Thyroid gland (tissue), 4 donors: ENCODE data around the gene NRIP1. TPM values are rescaled to one million over a fixed set of nuclear protein-coding genes. Genes with fewer than 3 reads are reported as not detected.

Experiments
- DNase-seq, 2 donors: peaks; one replicate each; pipeline ENCODE4 v3.0.0-alpha.2; 2019
- H3K27ac ChIP-seq, 3 donors: fragments of 200-600 bp; sonication (generic); 1 replicate in 2 of 3; 2 replicates in 1 of 3; pipeline ENCODE4 v1.5.1; 2016 to 2019; ENCODE audit warnings: mild to moderate bottlenecking in 1 of 3, moderate library complexity in 1 of 3
- H3K27me3 ChIP-seq: fragments of 200-600 bp; sonication (generic); one replicate; pipeline ENCODE4 v1.5.1; 2019
- H3K36me3 ChIP-seq, 2 donors: fragments of 200-600 bp; sonication (generic); one replicate each; pipeline ENCODE4 v1.5.1; 2016 to 2019
- H3K4me1 ChIP-seq, 2 donors: fragments of 200-600 bp; sonication (generic); one replicate each; pipeline ENCODE4 v1.5.1; 2017 to 2019
- H3K4me3 ChIP-seq, 3 donors: fragments of 200-600 bp; sonication (generic); replicated peaks in 1 of 3; 1 replicate in 2 of 3; 2 replicates in 1 of 3; pipeline ENCODE4 v1.5.1; 2016; ENCODE audit warnings: mild to moderate bottlenecking in 1 of 3
- H3K9me3 ChIP-seq: fragments of 200-600 bp; sonication (generic); one replicate; pipeline ENCODE4 v1.5.1; 2017
- CTCF ChIP-seq, 6 experiments: fragments of 200-600 bp in 3 of 6; fragments of 450-650 bp in 3 of 6; sonication (generic) in 3 of 6; IDR thresholded peaks; one replicate each; pipeline ENCODE4 v1.5.1; 2016 to 2019; ENCODE audit warnings: antibody characterized with exemption in 6 of 6, mild to moderate bottlenecking in 2 of 6, inconsistent platforms in 1 of 6, moderate library complexity in 1 of 6
- POLR2A ChIP-seq, 2 donors: fragments of 450-650 bp; IDR thresholded peaks; one replicate each; pipeline ENCODE4 v1.6.1; 2017; ENCODE audit warnings: antibody characterized with exemption in 2 of 2, mild to moderate bottlenecking in 2 of 2, moderate library complexity in 1 of 2
- WGBS, 2 donors: methylation state at CpG; one replicate each; pipeline ENCODE4 v1.1.5; 2017; 5-methylcytosine and 5-hydroxymethylcytosine counted together
- intact Hi-C: fragments of 100-400 bp; cut with DNase I; formaldehyde crosslinking; loops from one replicate; pipeline ENCODE4 v1.15.1; 2023
- total RNA-seq, 4 donors: library from RNA; depleted of rRNA; stranded (reverse); fragments of >200 nt; gene quantifications; one replicate each; pipeline ENCODE4 v1.2.3, GENCODE V29; 2016

The NRIP1 gene
- total RNA-seq, 4 donors from 2014 or later, result 19.4 to 37.5 (median 28.2) TPM

- no peaks in the 10 kb centered on the region for H3K36me3 ChIP-seq
- no peak for DNase-seq
- H3K4me1 ChIP-seq, result peaks cover 6 to 18% of the 10 kb centered on the region in 2 donors
- H3K27ac ChIP-seq, result no peak overlapping the region
- no peaks in the 10 kb centered on the region for H3K27me3 ChIP-seq
- intact Hi-C loops, result no loop called here
- H3K9me3 ChIP-seq, result no peaks in the 10 kb centered on the region
- no peak overlapping the region for H3K4me3 ChIP-seq
- no peak for TF ChIP-seq POLR2A (IDR thresholded peaks at IDR 0.05)
- no peak for TF ChIP-seq CTCF (IDR thresholded peaks at IDR 0.05)
- WGBS, 2 donors, result 61 to 78% methylated on average over 2 of the region's 2 CpGs
These were observed 60.0 kb downstream of the NRIP1 start for GRCh38 chr21:15004721-15005370.

GRCh38 chr21:15003463-15004135, 61.2 kb downstream of the NRIP1 start:
- H3K27ac ChIP-seq, result no peak overlapping the region
- no peak overlapping the region for H3K4me3 ChIP-seq
- TF ChIP-seq POLR2A (IDR thresholded peaks at IDR 0.05) (no peak), CTCF (IDR thresholded peaks at IDR 0.05) (no peak)
- no peaks in the 10 kb centered on the region for H3K36me3 ChIP-seq
- DNase-seq, result no peak
- no peaks in the 10 kb centered on the region for H3K27me3 ChIP-seq
- intact Hi-C loops, result no loop called here
- H3K9me3 ChIP-seq, result no peaks in the 10 kb centered on the region
- H3K4me1 ChIP-seq, result peaks cover 6 to 18% of the 10 kb centered on the region in 2 donors
- WGBS, 2 donors, result 75 to 83% methylated on average over 6 of the region's 6 CpGs

GRCh38 chr21:15001857-15002606, 62.8 kb downstream of the NRIP1 start:
- intact Hi-C loops, result no loop called here
- H3K27ac ChIP-seq, result no peak overlapping the region
- H3K4me3 ChIP-seq, result no peak overlapping the region
- H3K36me3 ChIP-seq, result no peaks in the 10 kb centered on the region
- DNase-seq, result no peak
- no peaks in the 10 kb centered on the region for H3K9me3 ChIP-seq
- no peak for TF ChIP-seq CTCF (IDR thresholded peaks at IDR 0.05)
- H3K27me3 ChIP-seq, result no peaks in the 10 kb centered on the region
- H3K4me1 ChIP-seq, result peaks cover 6 to 18% of the 10 kb centered on the region in 2 donors
- WGBS, 2 donors, result 86 to 91% methylated on average over 15 of the region's 15 CpGs

- no peaks in the 10 kb centered on the region for H3K27me3 ChIP-seq
- TF ChIP-seq POLR2A (IDR thresholded peaks at IDR 0.05) (no peak), CTCF (IDR thresholded peaks at IDR 0.05) (no peak)
- peaks cover 9 to 18% of the 10 kb centered on the region in 2 donors for H3K4me1 ChIP-seq
- no peaks in the 10 kb centered on the region for H3K36me3 ChIP-seq
- intact Hi-C loops, result no loop called here
- H3K9me3 ChIP-seq, result no peaks in the 10 kb centered on the region
- no peak for DNase-seq
- no peak overlapping the region for H3K4me3 ChIP-seq
- H3K27ac ChIP-seq, result no peak overlapping the region
- 58 to 62% methylated on average over 2 of the region's 2 CpGs for WGBS, 2 donors
These were observed 63.7 kb downstream of the NRIP1 start for GRCh38 chr21:15001113-15001512.

- H3K9me3 ChIP-seq, result no peaks in the 10 kb centered on the region
- no peak for DNase-seq
- H3K4me1 ChIP-seq, result peaks cover 9 to 15% of the 10 kb centered on the region in 2 donors
- H3K27ac ChIP-seq, result no peak overlapping the region
- intact Hi-C loops, result no loop called here
- TF ChIP-seq CTCF (IDR thresholded peaks at IDR 0.05) (no peak), POLR2A (IDR thresholded peaks at IDR 0.05) (no peak)
- H3K36me3 ChIP-seq, result no peaks in the 10 kb centered on the region
- H3K27me3 ChIP-seq, result no peaks in the 10 kb centered on the region
- WGBS, 2 donors, result 60 to 64% methylated on average over 1 of the region's 1 CpG
- no peak overlapping the region for H3K4me3 ChIP-seq
These were observed 64.7 kb downstream of the NRIP1 start for GRCh38 chr21:15000081-15000480.
